HL-60 (cell line): ENCODE data around the gene SCYL1.

Experiments used
- POLR2AphosphoS5 ChIP-seq: IDR thresholded peaks from 2 replicates; pipeline ENCODE4 v1.6.1; 2012; ENCODE audit warnings: low read depth
- TF ChIP-seq, protein P1 (sequence below): IDR thresholded peaks from one replicate; pipeline ENCODE4 v1.5.1; 2011; ENCODE audit warnings: low read length, control low read depth, inconsistent platforms; ENCODE audit not compliant: insufficient read depth

DNA sequence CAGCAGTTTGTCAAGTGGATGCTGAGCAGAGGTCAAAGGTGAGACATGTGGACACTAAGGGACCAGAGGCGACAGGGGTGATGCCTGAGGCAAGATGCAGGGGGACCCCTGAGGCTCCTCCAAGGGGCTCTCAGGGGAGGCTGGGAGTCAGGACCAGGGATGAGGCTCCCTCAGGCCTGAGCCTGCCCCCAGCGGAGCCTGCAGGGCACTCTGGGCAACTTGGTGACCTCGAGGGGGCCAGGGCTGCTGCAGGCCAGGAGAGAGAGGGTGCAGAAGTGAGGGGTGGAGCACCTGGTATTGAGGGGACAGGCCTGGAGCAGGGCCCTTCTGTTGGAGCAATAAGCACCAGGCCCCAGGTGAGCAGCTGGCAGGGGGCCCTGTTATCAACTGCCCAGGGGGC, 57.0 kb downstream of the SCYL1 start:
- TF ChIP-seq, protein P1, sequence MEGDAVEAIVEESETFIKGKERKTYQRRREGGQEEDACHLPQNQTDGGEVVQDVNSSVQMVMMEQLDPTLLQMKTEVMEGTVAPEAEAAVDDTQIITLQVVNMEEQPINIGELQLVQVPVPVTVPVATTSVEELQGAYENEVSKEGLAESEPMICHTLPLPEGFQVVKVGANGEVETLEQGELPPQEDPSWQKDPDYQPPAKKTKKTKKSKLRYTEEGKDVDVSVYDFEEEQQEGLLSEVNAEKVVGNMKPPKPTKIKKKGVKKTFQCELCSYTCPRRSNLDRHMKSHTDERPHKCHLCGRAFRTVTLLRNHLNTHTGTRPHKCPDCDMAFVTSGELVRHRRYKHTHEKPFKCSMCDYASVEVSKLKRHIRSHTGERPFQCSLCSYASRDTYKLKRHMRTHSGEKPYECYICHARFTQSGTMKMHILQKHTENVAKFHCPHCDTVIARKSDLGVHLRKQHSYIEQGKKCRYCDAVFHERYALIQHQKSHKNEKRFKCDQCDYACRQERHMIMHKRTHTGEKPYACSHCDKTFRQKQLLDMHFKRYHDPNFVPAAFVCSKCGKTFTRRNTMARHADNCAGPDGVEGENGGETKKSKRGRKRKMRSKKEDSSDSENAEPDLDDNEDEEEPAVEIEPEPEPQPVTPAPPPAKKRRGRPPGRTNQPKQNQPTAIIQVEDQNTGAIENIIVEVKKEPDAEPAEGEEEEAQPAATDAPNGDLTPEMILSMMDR = no peak
- TF ChIP-seq POLR2AphosphoS5 = no peak
